CD1c-positive myeloid dendritic cell (primary cell): ENCODE data around the gene NUDT4B.
"Not testable (repeated sequence)": the region's sequence is repeated elsewhere in the genome, so short reads cannot be mapped to it uniquely, and the experiment has no call there.

ENCODE experiments used
- DNase-seq: peaks from one replicate; pipeline ENCODE4 v3.0.0-alpha.2; 2016; ENCODE audit errors: extremely low spot score

NUDT4B gene

GRCh38 chr1:148738667-148739066 is 9.9 kb upstream of the NUDT4B start:
- DNase-seq: not testable (repeated sequence)

- DNase-seq: not testable (repeated sequence)
Measured at GRCh38 chr1:148743200-148743599, 5.4 kb upstream of the NUDT4B start.

DNA sequence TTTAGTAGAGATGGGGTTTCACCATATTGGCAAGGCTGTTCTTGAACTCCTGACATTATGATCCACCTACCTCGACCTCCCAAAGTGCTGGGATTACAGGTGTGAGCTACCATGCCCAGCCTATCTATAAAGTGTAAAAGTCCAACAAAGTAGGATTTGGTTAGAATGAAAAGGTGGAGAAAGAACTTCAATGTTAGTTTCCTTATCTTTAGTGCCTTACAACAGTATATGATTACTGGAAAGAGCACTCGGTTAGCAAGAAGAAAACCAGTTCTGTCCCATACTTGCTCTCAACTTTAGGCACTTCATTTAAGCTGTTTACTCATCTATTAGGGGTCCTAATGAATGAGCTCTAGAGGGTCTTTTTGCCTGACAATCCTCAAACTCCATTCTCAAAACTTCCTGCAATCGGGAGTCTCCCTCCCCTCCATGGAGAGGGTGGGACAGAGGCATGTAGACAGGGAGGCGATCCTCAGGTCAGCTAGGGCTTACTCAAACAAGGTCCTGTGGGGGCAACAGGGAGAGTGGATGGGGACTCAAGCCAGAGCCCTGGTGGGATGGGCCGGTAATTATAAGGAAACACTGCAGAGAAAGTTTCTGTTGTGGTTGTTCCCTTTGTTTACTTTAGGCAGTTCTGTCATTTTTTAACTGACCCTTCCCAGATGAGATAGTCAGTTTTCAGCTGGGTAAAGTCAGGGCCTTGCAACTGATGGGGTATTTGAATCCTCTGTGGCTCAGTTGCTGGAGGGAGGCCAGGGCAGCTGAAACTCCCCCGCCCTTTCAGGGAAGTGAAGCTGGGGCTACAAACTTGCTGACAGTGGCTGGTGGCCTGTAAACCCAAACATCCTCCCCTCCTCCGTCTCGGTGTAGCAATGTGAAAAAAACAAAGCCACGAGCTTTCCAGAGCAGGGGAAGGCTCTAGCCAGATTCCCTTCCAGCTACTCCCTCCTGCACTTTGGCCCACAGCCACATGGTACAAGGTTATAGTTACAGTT is 4.6 kb upstream of the NUDT4B start:
- not testable (repeated sequence) for DNase-seq

DNA sequence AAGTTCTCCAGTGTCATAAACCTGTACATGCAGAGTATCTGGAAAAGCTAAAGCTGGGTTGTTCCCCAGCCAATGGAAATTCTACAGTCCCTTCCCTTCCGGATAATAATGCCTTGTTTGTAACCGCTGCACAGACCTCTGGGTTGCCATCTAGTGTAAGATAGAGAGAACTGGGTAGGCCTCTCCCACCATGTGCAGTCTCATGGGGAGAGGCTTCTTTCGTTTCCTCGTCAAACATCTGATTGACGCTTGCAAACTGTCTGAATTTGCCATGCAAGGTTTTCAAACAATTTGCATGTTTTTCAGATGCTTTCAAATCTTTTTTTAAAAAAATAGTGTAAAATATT is 734 bp downstream of the NUDT4B start:
- DNase-seq: not testable (repeated sequence)

DNA sequence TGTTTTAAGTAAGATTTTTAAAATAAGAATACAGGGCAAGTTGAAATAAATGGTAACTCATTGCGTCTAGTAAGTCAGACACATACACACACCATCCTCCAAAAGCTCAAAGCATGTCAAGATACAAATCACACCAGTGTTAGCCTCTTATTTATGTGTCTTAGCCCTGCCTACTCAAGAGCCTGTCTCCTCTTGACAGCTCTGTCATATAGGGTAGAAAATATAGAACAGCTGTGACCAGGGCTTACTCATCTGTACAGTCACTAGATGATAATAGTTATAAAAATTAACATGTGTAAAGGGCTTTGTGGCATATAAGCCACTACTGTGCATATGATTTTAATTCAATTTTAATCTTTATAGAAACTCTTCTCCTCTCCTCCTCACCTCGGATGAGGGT is 7.7 kb downstream of the NUDT4B start:
- not testable (repeated sequence) for DNase-seq

DNA sequence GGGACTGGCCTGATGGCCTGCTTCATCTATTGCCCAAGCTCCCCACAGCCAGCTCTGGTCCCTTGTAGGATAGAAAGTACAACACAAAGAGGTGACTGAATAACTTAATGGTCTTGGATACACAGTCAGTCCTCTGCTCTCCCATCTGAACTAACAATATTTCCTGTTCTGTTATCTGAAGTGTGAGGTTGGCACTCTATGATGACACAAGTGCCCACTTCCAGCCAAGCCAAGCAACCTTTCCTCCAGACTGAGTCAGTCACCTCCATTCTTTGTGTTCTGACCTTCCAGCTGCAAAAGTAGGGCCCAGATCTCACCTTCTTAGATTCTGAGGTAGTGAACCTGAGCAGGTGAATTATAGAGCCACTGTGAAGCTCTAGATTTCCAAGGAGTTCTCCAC is 8.9 kb downstream of the NUDT4B start:
- DNase-seq: not testable (repeated sequence)

- DNase-seq: not testable (repeated sequence)
Measured at GRCh38 chr1:148758412-148758811, 9.8 kb downstream of the NUDT4B start.

DNA sequence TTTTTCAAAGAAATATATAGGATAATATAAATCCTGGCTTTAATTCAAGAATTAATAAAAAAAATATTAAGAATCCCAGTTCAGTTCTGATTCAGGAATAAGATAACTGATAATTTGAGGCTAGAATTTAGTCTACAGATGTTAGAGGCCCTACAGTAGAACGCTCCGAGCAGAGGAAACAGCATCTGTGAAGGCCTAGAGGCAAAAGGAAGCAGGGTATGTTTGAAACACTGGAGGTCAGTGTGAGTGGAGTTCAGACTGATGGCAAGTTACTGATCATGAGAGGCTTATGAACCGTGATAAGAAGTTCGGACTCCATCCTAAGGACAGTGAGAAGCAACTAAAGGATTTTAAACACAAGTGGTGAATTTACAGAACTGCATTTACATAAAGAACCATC is 10.4 kb downstream of the NUDT4B start:
- DNase-seq: not testable (repeated sequence)

GRCh38 chr1:148759749-148760148 is 11.2 kb downstream of the NUDT4B start:
- not testable (repeated sequence) for DNase-seq

DNA sequence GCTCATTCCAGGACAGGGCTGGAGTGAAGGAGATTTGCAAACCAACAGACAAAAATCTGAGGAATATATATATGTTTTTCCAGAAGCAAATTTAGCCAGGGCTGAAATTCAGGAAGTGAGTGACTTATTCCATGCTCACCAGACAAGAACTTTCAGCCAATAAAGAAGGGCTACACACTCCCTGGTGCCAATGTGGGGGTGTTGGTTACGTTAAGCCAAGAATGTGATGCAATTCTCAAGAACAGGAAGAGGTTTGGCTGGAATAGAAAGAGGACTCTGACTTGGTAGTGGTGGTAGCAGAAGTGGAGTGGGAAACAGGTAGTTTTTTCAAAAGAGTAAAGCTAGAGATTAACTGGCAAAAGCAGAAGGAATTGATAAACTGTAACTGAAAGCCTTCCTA is 11.6 kb downstream of the NUDT4B start:
- not testable (repeated sequence) for DNase-seq

DNA sequence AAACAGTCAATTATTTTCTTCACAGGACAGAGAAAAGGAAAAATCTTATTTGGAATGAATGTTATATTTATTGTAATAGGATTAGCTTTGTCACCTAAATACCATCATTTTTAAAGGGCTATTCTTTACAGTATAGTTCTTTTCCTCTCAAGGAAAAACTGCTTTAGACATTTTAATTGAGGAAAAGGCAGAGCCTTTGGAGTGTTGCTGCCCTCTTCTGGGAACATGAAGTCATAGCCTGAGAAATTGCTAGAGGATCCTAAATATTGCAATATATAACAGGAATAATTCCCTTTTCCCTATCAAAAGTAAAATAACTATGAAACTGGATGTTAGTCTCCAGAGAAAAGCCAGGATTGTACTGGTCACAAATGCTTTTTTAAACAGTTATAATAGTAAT is 12.8 kb downstream of the NUDT4B start:
- not testable (repeated sequence) for DNase-seq

DNA sequence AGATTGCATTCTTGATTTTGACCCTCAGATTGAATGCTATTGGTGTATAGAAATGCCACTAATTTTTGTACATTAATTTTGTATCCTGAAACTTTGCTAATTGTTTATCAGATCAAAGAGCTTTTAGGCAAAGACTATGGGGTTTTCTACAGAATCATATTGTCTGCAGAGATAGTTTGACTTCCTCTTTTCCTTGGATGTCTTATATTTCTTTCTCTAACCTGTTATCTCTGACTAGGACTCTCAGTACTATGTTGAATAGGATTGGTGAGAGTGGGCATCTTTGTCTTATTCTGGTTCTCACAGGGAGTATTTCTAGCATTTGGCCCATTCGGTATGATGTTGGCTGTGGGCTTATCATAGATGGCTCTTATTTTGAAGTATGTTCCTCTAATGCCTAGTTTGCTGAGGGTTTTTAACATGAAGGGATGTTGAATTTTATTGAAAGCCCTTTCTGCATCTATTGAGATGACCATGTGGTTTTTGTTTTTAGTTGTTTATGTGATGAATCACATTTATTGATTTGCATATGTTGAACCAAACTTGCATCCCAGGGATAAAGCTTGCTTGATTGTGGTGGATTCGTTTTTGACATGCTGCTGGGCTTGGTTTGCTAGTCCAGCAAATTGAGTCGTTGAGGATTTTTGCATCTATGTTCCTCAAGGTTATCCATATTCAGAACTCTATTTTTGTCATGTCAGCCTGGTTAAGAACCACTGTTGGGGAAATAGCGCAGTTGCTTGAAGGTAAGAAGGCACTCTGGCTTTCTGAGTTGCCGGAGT is 16.9 kb downstream of the NUDT4B start:
- not testable (repeated sequence) for DNase-seq

GRCh38 chr1:148768541-148768940 is 20.0 kb downstream of the NUDT4B start:
- not testable (repeated sequence) for DNase-seq

- not testable (repeated sequence) for DNase-seq
Measured at GRCh38 chr1:148769495-148769894, 20.9 kb downstream of the NUDT4B start.

DNA sequence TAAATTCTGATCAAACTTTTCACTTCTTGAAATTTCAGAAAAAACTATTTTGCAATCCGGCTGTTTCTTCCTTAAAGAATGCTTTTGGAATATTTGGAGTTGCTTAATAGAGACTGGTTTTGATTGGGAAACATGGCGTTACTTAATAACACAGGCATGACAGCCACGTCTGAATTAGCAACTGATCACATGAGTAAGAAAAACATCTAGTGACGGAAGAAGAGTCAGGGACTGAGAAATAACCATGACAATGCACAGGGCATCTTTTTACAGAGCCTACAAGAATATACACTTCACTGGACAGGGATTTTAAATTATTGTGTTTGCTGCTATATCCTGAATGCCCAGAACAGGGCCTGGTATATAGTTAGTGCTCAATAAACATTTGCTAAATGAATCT is 25.1 kb downstream of the NUDT4B start:
- DNase-seq: not testable (repeated sequence)

- DNase-seq: not testable (repeated sequence)
Measured at GRCh38 chr1:148774102-148774501, 25.5 kb downstream of the NUDT4B start.

- DNase-seq: not testable (repeated sequence)
Measured at GRCh38 chr1:148775263-148775662, 26.7 kb downstream of the NUDT4B start.

GRCh38 chr1:148777649-148778048 is 29.1 kb downstream of the NUDT4B start:
- not testable (repeated sequence) for DNase-seq

DNA sequence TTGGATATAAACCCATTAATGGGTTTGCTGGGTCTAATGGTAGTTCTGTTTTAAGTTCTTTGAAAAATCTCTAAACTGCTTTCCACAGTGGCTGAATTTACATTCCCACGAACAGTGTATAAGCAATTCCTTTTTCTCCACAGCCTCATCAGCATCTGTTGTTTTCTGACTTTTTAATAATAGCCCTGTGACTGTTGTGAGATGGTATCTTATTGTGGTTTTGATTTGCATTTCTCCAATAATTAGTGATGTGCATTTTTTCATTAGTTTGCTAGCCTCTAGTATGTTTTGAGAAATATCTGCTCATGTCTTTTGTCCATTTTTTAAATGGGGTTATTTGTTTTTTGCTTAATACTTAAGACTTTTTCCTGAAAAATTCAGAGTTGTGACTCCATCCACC is 31.8 kb downstream of the NUDT4B start:
- not testable (repeated sequence) for DNase-seq

DNA sequence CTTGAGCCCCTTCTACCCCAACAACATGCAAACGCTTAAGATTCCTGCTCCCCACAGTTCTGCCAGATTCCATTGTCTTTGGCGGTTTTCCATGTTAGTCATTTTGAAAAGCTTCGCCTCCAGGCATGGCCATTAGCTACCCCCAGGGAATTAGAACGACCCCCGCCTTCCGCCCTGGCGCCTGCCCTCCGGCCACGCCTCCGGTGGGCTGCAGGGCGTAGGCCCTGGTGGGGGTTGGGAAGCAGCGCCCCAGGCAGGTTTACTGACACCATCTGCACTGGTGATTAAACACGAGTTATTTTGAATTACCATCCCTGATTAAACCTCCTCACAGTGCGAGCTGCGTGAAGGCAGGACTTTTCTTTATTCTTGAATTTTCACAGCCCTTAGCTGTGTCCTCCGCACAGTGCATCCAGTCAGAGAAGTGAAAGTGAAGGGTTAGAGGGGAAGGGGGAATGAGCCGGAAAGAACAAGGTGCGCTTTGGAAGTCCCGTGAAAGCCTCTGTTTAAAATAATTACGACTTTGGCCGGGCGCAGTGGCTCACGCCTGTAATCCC is 43.0 kb downstream of the NUDT4B start:
- not testable (repeated sequence) for DNase-seq

DNA sequence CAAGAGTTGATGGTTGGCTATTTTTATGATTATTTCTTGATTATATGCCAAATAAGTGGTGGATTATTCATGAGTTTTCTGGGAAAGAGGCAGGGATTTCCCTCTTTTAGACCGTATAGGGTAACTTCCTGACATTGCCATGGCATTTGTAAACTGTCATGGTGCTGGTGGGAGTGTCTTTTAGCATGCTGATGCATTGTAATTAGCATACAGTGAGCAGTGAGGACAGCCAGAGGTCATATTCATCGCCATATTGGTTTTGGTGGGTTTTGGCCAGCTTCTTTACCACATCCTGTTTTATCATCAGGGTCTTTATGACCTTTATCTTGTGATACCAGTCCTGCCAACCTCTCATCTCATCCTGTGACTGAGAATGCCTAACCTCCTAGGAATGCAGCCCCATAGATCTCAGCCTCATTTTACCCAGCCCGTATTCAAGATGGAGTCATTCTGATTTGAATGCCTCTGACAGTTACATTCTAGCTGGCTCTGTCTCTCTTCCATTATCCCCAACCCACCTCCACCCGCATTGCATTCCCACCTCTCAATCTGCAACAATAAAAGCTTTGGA is 45.3 kb downstream of the NUDT4B start:
- not testable (repeated sequence) for DNase-seq
